AG04449 (cell line): ENCODE data around the gene TMEM135.

Experiments used
- CTCF ChIA-PET: fragments of 350-600 bp; formaldehyde crosslinking; extraction: SDS; loops from one replicate; lab custom pipeline; 2021; ENCODE audit warnings: antibody characterized with exemption; lab: Yijun Ruan, JAX
- POLR2A ChIA-PET: fragments of 400-600, 350-600 bp; formaldehyde crosslinking; extraction: SDS; loops from one replicate; lab custom pipeline; 2020; ENCODE audit warnings: antibody characterized with exemption, inconsistent platforms; lab: Yijun Ruan, JAX
- DNase-seq: peaks from one replicate; pipeline ENCODE4 v3.0.0-alpha.2; 2010; ENCODE audit warnings: low read depth, low spot score
- H3K4me3 ChIP-seq: 2 replicates; pipeline ENCODE4 v1.5.1; 2011; ENCODE audit warnings: low read depth, mild to moderate bottlenecking, control low read depth, low read length
- TF ChIP-seq, protein P1 (sequence below): IDR thresholded peaks from one replicate; pipeline ENCODE4 v1.5.1; 2011; ENCODE audit warnings: mild to moderate bottlenecking, moderate library complexity, low read length, control low read depth, inconsistent platforms; ENCODE audit not compliant: insufficient read depth; ENCODE audit errors: missing control alignments

The TMEM135 gene

DNA sequence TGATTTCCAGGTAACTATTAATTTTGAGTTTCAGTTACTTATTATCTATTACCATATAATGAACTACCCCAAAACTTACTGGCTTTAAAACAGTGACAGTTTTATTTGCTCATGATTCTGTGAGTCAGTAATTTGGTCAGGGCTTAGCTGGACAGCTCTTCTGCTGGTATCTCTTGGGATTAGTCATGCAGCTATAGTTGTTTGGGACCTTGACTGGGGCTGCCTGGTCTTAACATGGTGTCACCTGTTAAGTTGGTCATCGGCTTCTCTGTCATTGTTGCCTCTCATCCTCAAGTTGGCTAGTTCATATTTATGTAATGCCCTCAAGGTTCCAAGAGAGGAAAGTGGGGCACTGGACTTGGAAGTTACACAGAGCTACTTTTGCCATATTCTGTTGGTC lies 177.5 kb downstream of the TMEM135 start:
- ChIA-PET POLR2A (no interaction called here), CTCF (no interaction called here)
- DNase-seq, result no peak
- TF ChIP-seq, protein P1, sequence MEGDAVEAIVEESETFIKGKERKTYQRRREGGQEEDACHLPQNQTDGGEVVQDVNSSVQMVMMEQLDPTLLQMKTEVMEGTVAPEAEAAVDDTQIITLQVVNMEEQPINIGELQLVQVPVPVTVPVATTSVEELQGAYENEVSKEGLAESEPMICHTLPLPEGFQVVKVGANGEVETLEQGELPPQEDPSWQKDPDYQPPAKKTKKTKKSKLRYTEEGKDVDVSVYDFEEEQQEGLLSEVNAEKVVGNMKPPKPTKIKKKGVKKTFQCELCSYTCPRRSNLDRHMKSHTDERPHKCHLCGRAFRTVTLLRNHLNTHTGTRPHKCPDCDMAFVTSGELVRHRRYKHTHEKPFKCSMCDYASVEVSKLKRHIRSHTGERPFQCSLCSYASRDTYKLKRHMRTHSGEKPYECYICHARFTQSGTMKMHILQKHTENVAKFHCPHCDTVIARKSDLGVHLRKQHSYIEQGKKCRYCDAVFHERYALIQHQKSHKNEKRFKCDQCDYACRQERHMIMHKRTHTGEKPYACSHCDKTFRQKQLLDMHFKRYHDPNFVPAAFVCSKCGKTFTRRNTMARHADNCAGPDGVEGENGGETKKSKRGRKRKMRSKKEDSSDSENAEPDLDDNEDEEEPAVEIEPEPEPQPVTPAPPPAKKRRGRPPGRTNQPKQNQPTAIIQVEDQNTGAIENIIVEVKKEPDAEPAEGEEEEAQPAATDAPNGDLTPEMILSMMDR, result no peak
- H3K4me3 ChIP-seq, result no peak overlapping the region

GRCh38 chr11:87219266-87219665 lies 181.5 kb downstream of the TMEM135 start:
- ChIA-PET CTCF (interaction anchor here (1.0 kb wide), 1 partner anchor 8 kb away, joined by 3 read pairs; no protein-coding TSS in a partner anchor), POLR2A (no interaction called here)
- no peak overlapping the region for H3K4me3 ChIP-seq
- DNase-seq, result no peak
- TF ChIP-seq, protein P1, result no peak

GRCh38 chr11:87223816-87224215 lies 186.1 kb downstream of the TMEM135 start:
- TF ChIP-seq, protein P1, result no peak
- DNase-seq, result no peak
- ChIA-PET POLR2A (no interaction called here), CTCF (no interaction called here)
- no peak overlapping the region for H3K4me3 ChIP-seq

- no peak overlapping the region for H3K4me3 ChIP-seq
- TF ChIP-seq, protein P1, result no peak
- CTCF ChIA-PET, result interaction anchor here (1.6 kb wide), 1 partner anchor 9 kb away, joined by 5 read pairs; no protein-coding TSS in a partner anchor
- POLR2A ChIA-PET, result no interaction called here
- no peak for DNase-seq
Measured at GRCh38 chr11:87224486-87224885, 186.8 kb downstream of the TMEM135 start.

- no peak overlapping the region for H3K4me3 ChIP-seq
- TF ChIP-seq, protein P1, result no peak
- CTCF ChIA-PET, result interaction anchor here (1.1 kb wide), 1 partner anchor 36 kb away, joined by 3 read pairs; no protein-coding TSS in a partner anchor
- no peak for DNase-seq
- POLR2A ChIA-PET, result no interaction called here
Measured at GRCh38 chr11:87228820-87229219, 191.1 kb downstream of the TMEM135 start.

DNA sequence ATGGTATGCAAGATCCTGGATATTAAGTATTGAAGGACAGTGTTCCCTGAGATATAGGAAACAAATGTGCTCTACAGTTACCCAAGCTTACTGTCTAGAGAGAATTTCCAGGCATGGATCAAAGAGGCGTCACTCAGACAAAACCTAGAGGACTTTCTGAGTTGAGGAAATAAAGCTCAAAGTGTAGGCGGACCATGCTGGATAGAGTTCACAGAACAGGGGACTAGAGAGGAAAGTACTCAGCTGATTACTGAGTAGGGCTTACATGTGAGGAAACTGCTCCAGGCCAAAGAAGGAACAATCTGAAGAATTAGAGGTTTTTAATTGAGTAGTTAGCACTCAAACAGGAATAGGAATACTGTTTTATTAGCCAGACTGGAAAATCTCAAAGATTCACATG lies 193.3 kb downstream of the TMEM135 start:
- ChIA-PET POLR2A (no interaction called here), CTCF (no interaction called here)
- DNase-seq, result no peak
- no peak overlapping the region for H3K4me3 ChIP-seq
- TF ChIP-seq, protein P1, result no peak
